GM13976 (cell line): Measurements from ENCODE around the gene TXNDC11.

ENCODE experiments used
- DNase-seq: peaks from one replicate; pipeline ENCODE4 v3.0.0; 2012; ENCODE audit warnings: low spot score
- CTCF ChIP-seq: IDR thresholded peaks from 2 replicates; pipeline ENCODE4 v1.5.1; 2012; ENCODE audit warnings: borderline replicate concordance, mild to moderate bottlenecking; ENCODE audit not compliant: insufficient read depth; ENCODE audit errors: extremely low read depth, missing control alignments, control extremely low read depth
- in situ Hi-C: fragments of 300-500 bp; cut with MboI; formaldehyde crosslinking; loops from one replicate; pipeline ENCODE4 v1.12.0; 2022; ENCODE audit warnings: low sequenced_read_pairs, mixed read lengths, inconsistent platforms; ENCODE audit not compliant: unreplicated experiment

TXNDC11 gene

GRCh38 chr16:11687601-11688519, 54.8 kb downstream of the TXNDC11 start:
- in situ Hi-C loops: no loop called here
- DNase-seq: no peak
- no peak for TF ChIP-seq CTCF

GRCh38 chr16:11686713-11687380, 55.8 kb downstream of the TXNDC11 start:
- no peak for TF ChIP-seq CTCF
- in situ Hi-C loops: no loop called here

GRCh38 chr16:11685844-11686618, 56.6 kb downstream of the TXNDC11 start:
- no peak for DNase-seq
- in situ Hi-C loops: no loop called here
- no peak for TF ChIP-seq CTCF

More at GRCh38 chr16:11686713-11687380, 55.8 kb downstream of the TXNDC11 start:
- DNase-seq: no peak

GRCh38 chr16:11684231-11685025, 58.2 kb downstream of the TXNDC11 start:
- in situ Hi-C loops: no loop called here
- DNase-seq: no peak
- no peak for TF ChIP-seq CTCF

- in situ Hi-C loops: no loop called here
- TF ChIP-seq CTCF: no peak
- DNase-seq: no peak
Measured at GRCh38 chr16:11683145-11683544, 59.5 kb downstream of the TXNDC11 start.
